ENCODE measurements around the gene C16orf92. TPM values are rescaled to one million over a fixed set of nuclear protein-coding genes. Genes with fewer than 3 reads are reported as not detected.

Gene C16orf92
- total RNA-seq, 1 experiment from 2014 or later, result not detected

GRCh38 chr16:29984137-29984763 is 38.7 kb upstream of the C16orf92 start:
- no peaks in the 10 kb centered on the region for H3K9me3 Mint-ChIP-seq
- H3K4me3 Mint-ChIP-seq, result no peak overlapping the region
- ATAC-seq, result no peak
- ChIA-PET POLR2A (no interaction called here), CTCF (no interaction called here)
- DNase-seq (ENCODE audit: low spot score), result no peak
- H3K27ac Mint-ChIP-seq, result no peak overlapping the region
- TF ChIP-seq CTCF (IDR thresholded peaks at IDR 0.05) (no peak), TEAD1 (CRISPR knock-in tag; IDR thresholded peaks at IDR 0.05) (no peak), HMGXB4 (CRISPR knock-in tag; IDR thresholded peaks at IDR 0.05) (no peak), RORB (CRISPR knock-in tag; IDR thresholded peaks at IDR 0.05) (no peak), ZNF425 (CRISPR knock-in tag; conservative IDR thresholded peaks at IDR 0.05) (no peak), CREB1 (CRISPR knock-in tag; IDR thresholded peaks at IDR 0.05) (no peak), EMX1 (CRISPR knock-in tag; IDR thresholded peaks at IDR 0.05) (no peak), ESRRA (CRISPR knock-in tag; IDR thresholded peaks at IDR 0.05; ENCODE audit: borderline replicate concordance) (no peak), ZMAT4 (CRISPR knock-in tag; IDR thresholded peaks at IDR 0.05) (no peak), STAT6 (CRISPR knock-in tag; conservative IDR thresholded peaks at IDR 0.05; ENCODE audit: low read depth) (no peak), IRF2 (CRISPR knock-in tag; IDR thresholded peaks at IDR 0.05; ENCODE audit: borderline replicate concordance, low read depth) (no peak), ATF2 (CRISPR knock-in tag; IDR thresholded peaks at IDR 0.05; ENCODE audit: borderline replicate concordance, low read depth) (no peak), NFYB (CRISPR knock-in tag; conservative IDR thresholded peaks at IDR 0.05; ENCODE audit: low read depth) (no peak), ZBTB43 (CRISPR knock-in tag; IDR thresholded peaks at IDR 0.05) (no peak), FOXK1 (CRISPR knock-in tag; IDR thresholded peaks at IDR 0.05) (no peak), ZNF219 (CRISPR knock-in tag; IDR thresholded peaks at IDR 0.05; ENCODE audit: borderline replicate concordance) (no peak)
- H3K36me3 Mint-ChIP-seq, result peaks cover 68% of the 10 kb centered on the region
- no peaks in the 10 kb centered on the region for H3K4me1 Mint-ChIP-seq
- H3K27me3 Mint-ChIP-seq (ENCODE audit: low read depth), result no peaks in the 10 kb centered on the region
